Thyroid gland (tissue), 4 donors: ENCODE measurements around the gene KIF2B.

ENCODE experiments used
- CTCF ChIP-seq, 6 experiments: fragments of 200-600 bp in 3 of 6; fragments of 450-650 bp in 3 of 6; sonication (generic) in 3 of 6; IDR thresholded peaks; one replicate each; pipeline ENCODE4 v1.5.1; 2016 to 2019; ENCODE audit warnings: antibody characterized with exemption in 6 of 6, mild to moderate bottlenecking in 2 of 6, inconsistent platforms in 1 of 6, moderate library complexity in 1 of 6
- POLR2A ChIP-seq, 2 donors: fragments of 450-650 bp; IDR thresholded peaks; one replicate each; pipeline ENCODE4 v1.6.1; 2017; ENCODE audit warnings: antibody characterized with exemption in 2 of 2, mild to moderate bottlenecking in 2 of 2, moderate library complexity in 1 of 2

DNA sequence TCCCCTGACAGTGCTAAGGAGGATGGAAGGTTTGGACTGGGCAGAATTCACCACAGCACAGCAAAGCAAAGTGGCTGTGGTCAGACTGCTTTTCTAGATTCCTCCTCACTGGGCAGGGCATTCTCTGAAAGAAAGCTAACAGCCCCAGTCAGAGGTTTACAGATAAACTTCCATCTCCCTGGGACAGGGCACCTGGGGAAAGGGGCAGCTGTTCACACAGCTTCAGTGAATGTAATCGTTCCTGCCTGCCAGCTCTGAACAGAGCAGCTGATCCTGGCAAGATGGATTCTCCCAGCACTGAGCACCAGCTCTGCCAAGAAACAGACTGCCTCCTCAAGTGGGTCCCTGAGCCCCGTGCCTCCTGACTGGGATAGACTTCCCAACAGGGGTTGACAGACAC lies 42.4 kb upstream of the KIF2B start:
- TF ChIP-seq CTCF (IDR thresholded peaks at IDR 0.05) (no peak), POLR2A (IDR thresholded peaks at IDR 0.05) (no peak)
